GM21825 (cell line): ENCODE results near the gene IMPA2.

Experiments
- ATAC-seq: cut with Tn5 transposase; IDR thresholded peaks from one replicate; pipeline ENCODE4 v1.9.1; 2021; ENCODE audit warnings: mild to moderate bottlenecking, moderate library complexity; ENCODE audit not compliant: unreplicated experiment

Gene IMPA2

DNA sequence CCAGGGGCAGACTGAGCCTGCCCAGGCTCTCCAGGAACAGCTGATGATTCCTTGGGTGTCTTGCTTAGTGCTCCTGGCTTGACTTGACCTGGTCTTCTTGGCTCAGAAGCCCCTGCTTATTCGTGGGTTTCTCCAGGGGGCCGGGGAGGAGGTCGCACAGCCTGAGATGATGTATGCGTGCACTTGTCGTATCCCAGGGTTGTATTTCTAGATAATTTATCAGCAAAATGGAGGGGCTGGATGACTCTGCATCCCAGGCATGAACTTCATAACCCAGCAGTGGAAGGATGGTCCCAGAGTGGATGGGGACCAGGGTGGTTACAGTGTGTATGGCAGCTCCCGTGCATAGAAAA, 25.2 kb downstream of the IMPA2 start:
- no peak for ATAC-seq

DNA sequence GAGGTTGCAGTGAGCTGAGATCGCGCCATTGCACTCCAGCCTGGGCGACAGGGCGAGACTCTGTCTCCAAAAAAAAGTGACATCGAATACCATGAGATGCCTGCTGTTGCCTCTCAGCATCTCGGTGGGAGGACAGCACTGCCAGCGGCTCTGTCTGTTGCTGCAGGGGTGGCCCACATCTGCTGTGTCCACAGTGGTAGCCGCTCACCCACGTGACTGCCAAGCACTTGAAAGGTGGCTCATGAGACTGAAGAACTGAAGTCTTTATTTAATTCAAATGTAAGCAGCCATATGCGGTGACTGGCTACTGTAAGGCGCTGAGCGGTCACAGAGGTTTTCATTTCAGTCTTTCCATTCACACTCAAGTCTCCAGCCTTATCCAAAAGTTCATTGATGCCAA, 25.8 kb downstream of the IMPA2 start:
- ATAC-seq, result no peak

DNA sequence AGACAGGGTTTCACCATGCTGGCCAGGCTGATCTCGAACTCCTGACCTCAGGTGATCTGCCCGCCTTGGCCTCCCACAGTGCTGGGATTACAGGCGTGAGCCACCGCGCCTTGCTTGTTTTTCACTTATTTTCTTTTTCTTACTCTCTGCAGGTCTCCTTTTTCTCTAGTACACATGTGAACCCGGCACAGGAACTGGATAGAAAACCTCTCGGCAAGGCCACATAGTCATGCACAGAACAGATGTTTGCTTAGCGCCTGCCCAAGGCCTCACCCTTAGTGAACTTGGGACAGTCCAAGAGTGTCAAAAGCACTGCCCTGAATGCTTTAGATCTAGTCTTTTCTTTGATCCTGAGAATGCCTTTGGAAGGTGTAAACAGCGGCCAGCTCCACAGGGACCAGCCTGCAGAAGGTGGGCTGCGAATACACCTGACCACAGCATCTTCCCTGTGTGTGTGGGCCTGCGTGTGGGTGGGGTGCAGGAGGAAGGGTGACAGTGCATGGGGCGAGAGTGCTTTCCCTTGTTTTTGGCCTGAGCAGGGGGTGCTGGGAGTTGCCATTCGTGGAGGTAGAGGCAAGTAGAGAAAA, 27.0 kb downstream of the IMPA2 start:
- no peak for ATAC-seq

DNA sequence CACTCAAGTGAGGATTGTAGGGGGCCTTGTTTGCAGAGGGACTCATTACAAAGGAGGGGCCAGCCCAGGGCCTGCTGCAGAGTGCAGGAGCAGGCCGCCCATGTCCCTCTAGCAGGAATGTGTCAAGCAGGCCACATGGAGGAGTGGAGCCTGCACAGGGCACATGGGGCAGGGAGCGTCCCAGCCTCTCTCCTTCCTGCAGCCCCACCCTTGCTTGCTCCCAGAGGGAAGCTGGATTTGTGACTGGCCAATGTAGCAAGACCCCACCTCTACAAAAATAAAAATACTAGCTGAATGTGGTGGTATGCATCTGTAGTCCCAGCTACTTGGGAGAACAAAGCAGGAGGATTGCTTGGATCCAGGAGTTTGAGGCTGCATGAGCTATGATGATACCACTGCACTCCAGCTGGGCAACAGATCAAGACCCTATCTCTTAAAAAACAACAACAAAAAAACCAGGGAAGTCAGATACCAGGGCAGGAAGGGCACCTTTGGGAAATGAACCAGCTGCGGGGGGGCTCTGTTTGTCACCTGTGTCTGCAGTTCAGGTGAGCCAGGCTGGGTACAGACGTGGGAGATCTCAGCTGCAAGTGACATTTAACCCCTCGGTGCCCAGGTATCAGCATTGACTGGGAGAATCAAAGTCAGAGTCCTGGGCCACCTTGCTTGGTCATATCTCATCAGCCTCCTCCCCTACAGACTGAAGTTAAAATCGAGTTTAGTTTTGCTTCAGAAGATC, 27.7 kb downstream of the IMPA2 start:
- no peak for ATAC-seq

DNA sequence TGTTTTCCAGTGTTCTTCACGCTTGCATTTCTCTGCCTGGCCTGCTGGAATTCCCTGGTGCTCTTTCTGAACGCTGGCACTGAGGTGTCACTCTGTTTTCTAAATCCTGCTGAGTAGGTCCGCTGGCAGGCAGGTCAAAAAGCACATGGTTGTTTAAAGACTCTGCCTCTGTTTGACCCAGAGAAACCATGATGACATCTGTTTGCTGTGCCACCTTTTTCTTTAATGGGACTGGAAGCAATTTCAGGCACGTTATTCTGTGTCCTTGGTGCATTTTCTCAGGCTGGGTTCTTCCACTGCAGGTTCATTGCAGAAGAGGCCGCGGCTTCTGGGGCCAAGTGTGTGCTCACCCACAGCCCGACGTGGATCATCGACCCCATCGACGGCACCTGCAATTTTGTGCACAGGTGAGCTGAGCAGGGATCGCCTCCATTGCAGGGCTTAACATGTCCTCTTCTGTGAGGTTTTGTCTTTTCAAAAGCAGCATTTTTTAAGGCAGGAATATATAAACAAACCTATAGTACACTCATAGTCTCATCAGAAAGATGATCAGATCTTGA, 28.4 kb downstream of the IMPA2 start:
- no peak for ATAC-seq

DNA sequence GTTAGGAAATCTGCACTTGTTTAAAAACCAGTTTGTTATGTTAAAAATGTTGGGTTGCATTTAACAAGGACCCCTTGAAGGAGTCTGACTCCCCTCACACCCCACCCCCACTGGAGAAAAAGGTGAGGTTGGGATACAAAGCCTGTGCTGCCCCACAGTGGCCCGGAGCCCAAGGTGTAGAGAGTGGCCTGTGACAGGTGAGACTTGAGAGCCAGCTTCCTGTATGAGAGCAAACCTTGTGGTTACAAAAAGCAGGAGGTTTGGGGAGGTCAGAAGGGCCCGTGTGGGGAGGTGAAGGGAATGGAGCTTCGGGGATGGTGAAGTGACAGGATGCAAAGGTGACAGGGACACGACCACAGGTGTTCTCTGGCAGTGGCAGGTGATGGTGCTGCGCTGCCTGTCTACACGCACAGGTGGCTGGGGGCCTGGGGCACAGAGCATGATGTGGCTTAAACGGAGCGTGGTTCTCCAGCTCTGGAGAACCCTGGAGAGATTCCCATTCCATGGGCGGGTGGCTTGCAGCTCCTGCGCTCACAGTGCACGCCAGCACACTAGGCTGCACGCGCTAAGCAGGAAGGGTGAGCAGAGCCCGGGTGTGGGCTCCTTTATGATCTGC, 29.0 kb downstream of the IMPA2 start:
- no peak for ATAC-seq

DNA sequence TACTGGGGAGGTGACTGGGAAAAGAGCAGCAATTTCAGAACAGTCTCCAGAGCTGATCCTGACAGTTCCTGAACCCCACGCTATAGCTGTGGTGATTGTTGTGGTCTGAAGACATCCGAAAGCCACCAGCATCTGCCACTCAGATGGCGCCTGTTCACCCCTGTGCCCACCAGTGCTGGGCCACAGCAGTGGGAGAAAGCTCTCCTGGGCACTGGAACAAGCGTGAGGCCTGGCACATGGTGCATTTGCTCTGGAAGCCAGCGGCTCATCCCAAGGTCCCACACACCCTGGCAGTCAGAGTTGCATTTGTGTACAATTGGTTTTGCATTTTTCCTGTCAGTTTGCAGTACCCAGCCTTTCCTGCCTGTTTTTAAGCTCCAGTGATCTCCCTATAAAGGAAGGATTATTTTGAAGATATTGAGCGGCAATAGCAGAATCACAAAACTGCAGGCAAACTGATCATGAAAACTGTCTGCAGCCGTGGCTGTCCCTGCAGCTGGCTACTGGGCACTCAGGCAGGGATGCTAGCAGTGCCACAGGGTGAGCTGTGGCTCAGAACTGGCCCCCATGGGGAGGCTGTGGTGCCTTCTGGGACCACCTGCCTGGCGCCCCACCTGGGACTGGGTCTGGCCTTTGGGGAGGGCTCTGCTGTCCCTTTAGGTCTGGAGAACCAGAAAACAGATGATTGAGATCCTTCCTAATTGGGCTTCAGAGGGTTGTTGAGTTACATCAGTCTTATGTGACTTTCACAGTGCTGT, 30.1 kb downstream of the IMPA2 start:
- no peak for ATAC-seq

DNA sequence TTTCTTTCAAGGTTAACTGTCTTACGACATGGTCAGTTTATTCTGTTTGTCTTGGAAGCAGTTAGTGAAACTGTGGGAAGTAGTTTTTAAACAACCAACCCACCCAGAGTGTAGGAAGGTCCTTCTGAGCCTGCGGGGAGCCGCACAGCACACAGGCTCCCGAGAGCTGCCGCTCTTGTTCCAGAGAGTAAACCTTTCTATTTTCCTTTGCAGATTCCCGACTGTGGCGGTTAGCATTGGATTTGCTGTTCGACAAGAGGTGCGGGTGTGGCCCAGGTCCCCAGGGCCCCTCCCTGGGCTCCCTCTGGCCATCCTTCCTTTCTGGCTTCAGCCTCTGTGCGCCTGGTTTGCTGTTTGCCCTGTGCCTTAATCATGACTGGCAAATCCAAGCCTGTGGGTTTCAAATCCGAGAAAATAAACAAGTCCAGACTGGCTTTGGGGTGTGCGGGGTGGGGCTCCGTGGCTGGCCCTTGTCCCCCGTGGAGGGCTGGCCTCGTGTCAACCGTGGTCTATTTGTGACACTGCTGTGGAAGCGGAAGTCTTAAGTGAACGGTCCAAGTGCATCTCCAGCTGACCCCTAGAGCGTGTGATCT, 30.7 kb downstream of the IMPA2 start:
- no peak for ATAC-seq

DNA sequence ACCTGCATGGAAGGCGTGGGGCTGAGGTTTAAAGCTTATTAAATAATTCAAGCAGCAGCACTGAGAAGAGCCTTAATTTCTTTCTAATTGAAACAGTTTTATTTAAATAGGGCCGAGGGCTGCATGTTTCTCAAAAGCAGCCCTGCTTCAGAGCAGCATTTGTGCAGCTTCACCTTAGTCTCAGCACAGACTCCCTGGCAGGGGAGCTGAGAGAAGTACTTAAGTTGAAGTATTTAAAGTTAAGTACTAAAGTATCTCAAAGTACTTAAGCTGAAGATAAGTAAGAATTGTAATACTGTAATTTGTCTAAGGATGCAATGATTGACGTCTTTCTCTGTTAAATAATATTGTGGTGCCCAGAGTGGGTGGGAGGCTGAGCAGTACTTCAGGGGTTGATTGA, 31.4 kb downstream of the IMPA2 start:
- no peak for ATAC-seq

DNA sequence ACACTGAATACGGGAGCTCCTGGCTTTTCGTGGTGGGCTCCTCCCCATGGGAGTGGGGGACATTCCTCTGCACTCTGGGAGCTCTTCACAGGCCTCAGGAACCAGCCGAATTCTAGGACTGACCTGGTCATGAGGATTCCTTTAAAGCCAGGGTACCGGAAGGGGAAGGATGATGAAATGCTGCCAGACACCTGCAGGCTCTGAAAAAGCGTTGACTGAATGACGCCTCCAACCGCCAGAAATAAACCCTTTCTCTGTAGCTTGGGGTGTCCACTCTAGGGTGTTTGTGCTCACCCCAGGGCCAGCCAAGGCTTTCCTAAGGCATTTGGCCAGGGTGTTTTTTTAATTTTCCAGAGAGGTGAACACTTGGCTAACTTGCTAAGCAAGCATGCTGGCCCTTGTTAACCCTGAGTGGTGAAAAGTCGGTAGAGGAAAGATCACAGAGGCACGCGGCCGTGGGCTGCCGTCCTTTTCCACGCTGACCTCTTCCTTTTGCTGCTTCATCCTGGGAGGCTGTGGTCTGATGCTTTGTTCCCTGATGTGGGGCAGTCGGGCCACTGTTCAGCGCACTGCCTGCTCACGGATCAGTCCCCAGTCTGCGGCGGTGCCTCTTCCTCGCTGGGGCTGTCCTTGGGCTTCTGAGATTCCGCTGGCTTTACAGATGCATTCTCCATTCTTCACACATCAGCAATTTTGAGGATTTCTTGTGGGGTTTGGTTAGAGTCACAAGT, 32.0 kb downstream of the IMPA2 start:
- ATAC-seq, result no peak

DNA sequence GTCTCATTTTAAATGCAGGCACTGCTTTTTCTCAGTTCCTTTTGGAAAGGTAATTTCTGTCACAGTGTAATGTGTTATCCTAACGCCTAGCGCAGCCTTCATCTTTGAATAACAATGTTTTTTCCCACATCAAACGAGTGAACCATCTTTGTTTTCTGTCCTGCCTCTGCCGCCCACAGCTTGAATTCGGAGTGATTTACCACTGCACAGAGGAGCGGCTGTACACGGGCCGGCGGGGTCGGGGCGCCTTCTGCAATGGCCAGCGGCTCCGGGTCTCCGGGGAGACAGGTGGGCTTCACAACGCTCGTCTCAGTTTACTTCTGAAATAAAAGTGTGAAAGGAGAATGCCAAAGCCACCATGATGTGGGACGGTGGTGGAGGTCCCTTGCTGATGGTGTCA, 32.8 kb downstream of the IMPA2 start:
- ATAC-seq, result no peak

DNA sequence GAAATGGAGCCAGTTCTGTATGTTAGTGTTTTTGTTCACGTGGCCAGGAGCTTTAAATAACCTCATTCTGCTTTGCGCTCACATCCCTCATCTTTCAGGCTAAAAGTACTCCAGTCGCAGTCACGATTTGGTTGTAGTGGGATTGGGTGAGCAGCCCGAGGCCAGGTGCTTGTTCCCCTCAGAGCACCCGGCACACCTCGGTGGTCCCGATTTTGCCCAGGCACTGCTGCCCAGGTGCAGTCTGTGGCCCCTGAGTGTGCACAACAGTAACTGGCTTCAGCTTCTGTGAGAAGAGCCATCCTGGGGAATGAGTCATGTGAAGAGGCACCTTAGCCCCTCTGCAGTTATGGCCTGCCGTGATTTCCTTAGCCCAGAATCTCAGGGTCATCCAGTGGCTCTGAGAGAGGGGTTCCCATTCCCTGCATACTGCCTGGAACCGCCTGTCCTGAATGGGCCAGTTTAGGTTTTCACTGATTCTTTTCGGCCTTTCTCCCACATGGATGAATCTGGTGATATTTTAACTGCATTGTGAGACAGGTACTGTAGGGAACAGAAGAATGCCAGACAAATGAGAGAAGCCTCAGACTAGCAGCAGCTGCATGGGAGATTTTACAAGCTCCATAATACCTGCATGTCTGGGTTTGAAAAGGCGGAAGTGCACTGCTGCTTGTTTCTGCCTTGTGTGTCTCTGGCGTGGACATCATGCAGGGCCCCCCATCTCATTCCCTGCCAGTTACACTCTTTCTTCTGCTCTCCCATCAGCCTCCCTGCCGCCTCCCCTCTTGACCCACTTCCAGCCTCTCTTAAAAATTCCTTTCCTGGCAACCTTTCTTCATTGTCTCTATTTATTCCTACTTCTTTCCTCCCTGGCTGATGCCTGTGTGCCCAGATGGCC, 33.5 kb downstream of the IMPA2 start:
- no peak for ATAC-seq

DNA sequence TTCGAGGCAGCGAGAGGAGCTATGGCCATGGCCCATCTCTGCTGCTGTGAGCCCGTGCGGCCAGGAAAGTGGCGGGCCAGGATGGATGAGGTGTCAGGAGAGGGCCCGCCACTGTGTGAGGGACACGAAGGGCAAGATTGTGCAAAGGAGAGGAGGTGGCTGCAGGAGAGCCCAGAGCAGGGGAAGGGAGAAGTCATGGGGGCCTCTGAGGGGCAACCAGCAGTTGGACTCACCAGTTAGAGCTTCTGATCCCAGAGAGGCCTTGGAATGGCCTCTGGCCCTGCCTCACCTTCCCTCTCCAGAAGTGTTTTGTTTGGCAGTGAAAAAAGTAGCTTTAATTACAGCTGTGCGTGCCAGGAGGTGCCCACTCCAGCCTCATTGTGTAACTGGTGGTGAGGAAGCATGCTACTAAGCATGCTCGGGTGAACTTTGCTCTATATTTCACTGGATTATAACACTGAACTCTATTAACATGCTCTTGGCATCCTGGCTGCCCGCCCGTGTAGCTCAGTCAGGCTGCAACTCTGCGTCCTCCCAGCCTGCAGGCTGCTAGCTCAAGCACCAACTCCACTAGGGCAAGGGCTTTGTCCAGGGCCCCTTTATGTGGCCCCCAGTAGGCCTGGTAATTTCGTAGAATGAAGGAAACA, 34.2 kb downstream of the IMPA2 start:
- no peak for ATAC-seq

DNA sequence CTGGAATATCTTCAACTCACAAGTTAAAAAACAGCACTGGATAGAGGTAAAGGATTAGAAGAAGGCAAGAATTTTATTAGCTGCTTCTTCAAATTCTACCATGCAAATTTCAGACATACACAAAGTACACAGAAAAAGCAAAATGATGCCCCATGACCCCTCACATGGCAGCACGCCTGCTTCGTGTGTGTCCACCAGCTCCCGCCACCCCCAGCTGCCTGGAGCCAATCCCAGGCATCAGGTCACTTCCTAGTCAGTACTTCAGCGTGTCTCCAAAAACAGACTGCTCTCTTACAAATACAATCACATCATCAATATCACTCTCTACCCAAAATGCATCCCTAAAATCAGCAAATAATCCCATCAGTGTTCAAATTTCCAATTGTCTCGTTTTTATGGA, 35.8 kb downstream of the IMPA2 start:
- ATAC-seq, result no peak

DNA sequence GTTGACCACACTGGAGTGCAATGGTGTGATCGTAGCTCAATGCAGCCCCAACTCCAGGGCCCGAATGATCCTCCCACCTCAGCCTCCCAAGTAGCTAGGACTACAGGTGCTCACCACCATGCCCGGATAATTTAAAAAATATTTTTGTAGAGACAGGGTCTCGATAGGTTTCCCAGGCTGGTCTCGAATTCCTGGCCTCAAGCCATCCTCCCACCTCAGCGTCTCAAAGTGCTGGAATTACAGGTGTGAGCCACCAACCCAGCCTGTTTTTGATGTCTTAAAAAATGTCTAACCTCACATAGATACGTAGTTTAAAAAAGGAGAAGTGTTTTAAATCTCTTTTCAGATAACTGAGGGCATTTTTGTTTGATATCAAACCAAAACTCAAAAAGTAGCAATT, 37.6 kb downstream of the IMPA2 start:
- ATAC-seq, result no peak

DNA sequence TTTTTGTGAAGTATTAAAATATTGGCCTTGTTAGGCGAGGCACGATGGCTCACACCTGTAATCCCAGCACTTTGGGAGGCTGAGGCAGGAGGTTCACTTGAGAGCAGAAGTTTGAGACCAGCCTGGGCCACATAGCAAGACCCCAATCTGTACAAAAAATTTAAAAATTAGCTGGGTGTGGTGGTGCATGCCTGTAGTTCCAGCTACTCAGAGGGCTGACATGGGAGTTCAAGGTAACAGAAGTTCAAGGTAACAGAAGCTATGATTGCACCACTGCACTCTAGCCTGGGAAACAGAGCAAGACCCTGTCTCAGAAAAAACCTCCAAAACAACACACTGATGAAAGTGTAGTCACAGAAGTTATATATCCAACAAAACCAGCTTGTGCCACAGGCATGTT, 39.8 kb downstream of the IMPA2 start:
- ATAC-seq, result no peak

DNA sequence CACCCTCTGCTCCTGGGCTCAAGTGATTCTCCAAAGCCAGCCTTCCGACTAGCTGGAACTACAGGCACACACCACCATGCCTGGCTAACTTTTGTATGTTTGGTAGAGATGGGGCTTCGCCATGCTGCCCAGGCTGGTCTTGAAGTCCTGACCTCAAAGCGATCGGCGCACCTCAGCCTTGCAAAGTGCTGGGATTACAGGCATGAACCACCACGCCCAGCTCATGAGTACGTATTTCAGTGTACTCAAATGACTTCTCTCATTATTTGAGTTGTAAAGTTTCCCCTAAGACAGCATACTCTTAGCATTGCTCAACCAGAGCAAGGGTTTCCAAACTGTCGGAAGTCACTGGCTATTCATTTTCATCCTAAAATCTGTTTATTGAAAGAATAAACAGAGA, 40.3 kb downstream of the IMPA2 start:
- no peak for ATAC-seq

DNA sequence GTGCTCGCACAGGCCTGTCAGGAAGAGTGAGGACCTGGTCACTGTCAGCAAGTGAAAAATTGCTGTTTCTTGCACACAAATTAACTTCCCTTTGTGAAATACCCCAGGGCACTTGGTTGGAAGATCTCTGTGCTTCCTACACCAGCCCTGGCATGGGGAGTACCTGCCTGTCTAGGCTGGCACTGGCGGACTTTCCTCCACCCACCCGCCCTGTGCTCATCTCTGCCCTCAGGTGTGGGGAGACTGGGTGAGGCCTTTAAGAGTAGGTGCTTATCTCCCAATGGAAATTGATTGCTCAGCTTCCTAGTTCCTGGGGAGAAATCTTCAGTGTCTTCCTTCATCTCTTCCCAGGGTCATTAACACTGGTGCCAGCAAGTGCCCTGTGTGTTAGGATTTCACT, 42.1 kb downstream of the IMPA2 start:
- ATAC-seq, result no peak

DNA sequence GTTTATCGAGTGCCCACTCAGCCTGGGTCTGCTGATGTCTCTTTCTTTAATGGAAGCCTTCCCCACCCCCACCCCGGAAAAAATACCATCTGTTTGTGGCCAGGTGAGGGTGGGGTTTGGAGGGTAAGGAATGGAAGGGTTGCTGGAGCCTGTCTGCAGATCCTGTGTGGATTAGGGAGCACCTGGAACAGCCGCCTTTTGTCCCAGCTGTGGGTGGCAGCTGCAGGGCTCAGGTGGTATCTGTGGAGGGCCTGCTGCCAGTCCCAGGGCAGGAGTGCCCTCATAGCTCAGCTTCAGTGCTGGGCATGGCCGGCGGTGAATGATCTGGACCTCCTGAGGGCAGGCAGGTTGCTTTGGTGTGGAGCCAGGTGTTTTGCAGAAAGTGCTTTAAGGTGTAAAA, 45.3 kb downstream of the IMPA2 start:
- no peak for ATAC-seq
